Left ventricle myocardium inferior (tissue), 1 donor: ENCODE measurements around the gene TMEM132D. TPM values are rescaled to one million over a fixed set of nuclear protein-coding genes. Genes with fewer than 3 reads are reported as not detected.

ENCODE experiments used
- DNase-seq: peaks from one replicate; pipeline ENCODE4 v3.0.0-alpha.2; 2020
- H3K27ac ChIP-seq: fragments of 200-600 bp; replicated peaks from 2 replicates; pipeline ENCODE4 v1.8.0; 2021
- H3K27me3 ChIP-seq: fragments of 200-600 bp; 2 replicates; pipeline ENCODE4 v1.8.0; 2021; ENCODE audit warnings: low read depth
- H3K36me3 ChIP-seq: fragments of 200-600 bp; 2 replicates; pipeline ENCODE4 v1.8.0; 2021
- H3K4me1 ChIP-seq: fragments of 200-600 bp; 2 replicates; pipeline ENCODE4 v1.8.0; 2021
- H3K4me3 ChIP-seq: fragments of 200-600 bp; 2 replicates; pipeline ENCODE4 v1.8.0; 2021; ENCODE audit warnings: mild to moderate bottlenecking, moderate library complexity
- H3K9me3 ChIP-seq: fragments of 200-600 bp; replicated peaks from 2 replicates; pipeline ENCODE4 v1.8.0; 2021
- intact Hi-C: fragments of 100-400 bp; cut with micrococcal nuclease; formaldehyde crosslinking; loops from one replicate; pipeline ENCODE4 v1.11.0; 2022
- total RNA-seq: library from RNA; stranded (reverse); fragmentation: NEBNext Ultra II Directional; extraction: Animal tissue kit (Norgen Biotek cat#: 25700); gene quantifications from one replicate; pipeline ENCODE4 v1.2.1, GENCODE V29; 2021
- TF ChIP-seq, protein P1 (sequence below): fragments of 200-600 bp; IDR thresholded peaks from 2 replicates; pipeline ENCODE4 v1.8.0; 2021; ENCODE audit warnings: antibody characterized with exemption, mild to moderate bottlenecking, borderline replicate concordance
- donor health status: DM: no; HTN: yes; CAD: no; lungs with severe emphysema.

The TMEM132D gene
- total RNA-seq, 1 donor from 2014 or later, result not detected

DNA sequence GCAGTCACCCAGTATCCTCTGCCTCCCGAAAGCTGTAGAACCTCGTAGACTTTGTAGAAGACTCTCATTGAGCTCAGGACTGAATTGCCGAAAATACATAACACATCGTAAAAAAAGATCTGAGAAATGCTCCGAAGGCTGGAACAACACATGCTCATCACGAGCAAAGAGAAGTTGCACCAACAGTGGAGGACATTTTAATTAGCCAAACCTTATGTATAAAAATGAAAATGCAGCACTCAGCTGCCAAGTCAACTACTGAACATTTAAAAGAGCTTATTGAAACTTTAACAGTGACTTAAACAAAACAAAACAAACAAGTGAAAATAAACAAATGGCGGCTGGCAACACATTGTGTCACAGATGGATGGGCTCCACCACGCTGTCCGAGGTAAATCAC lies 519.9 kb downstream of the TMEM132D start:
- H3K27me3 ChIP-seq, result peaks cover 6% of the 10 kb centered on the region
- intact Hi-C loops, result no loop called here
- TF ChIP-seq, protein P1, sequence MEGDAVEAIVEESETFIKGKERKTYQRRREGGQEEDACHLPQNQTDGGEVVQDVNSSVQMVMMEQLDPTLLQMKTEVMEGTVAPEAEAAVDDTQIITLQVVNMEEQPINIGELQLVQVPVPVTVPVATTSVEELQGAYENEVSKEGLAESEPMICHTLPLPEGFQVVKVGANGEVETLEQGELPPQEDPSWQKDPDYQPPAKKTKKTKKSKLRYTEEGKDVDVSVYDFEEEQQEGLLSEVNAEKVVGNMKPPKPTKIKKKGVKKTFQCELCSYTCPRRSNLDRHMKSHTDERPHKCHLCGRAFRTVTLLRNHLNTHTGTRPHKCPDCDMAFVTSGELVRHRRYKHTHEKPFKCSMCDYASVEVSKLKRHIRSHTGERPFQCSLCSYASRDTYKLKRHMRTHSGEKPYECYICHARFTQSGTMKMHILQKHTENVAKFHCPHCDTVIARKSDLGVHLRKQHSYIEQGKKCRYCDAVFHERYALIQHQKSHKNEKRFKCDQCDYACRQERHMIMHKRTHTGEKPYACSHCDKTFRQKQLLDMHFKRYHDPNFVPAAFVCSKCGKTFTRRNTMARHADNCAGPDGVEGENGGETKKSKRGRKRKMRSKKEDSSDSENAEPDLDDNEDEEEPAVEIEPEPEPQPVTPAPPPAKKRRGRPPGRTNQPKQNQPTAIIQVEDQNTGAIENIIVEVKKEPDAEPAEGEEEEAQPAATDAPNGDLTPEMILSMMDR, result no peak
- no peaks in the 10 kb centered on the region for H3K36me3 ChIP-seq
- no peaks in the 10 kb centered on the region for H3K4me1 ChIP-seq
- H3K27ac ChIP-seq, result no peak overlapping the region
- no peak overlapping the region for H3K4me3 ChIP-seq
- no peak for DNase-seq
- no peaks in the 10 kb centered on the region for H3K9me3 ChIP-seq

- TF ChIP-seq, protein P1, result no peak
- DNase-seq, result no peak
- intact Hi-C loops, result no loop called here
- Histone ChIP-seq H3K9me3 (peaks cover 7% of the 10 kb centered on the region), H3K4me1 (no peaks in the 10 kb centered on the region), H3K27me3 (peaks cover 6% of the 10 kb centered on the region), H3K27ac (no peak overlapping the region), H3K4me3 (no peak overlapping the region), H3K36me3 (no peaks in the 10 kb centered on the region)
These were observed 522.1 kb downstream of the TMEM132D start for GRCh38 chr12:129381715-129382114.

- peaks cover 9% of the 10 kb centered on the region for H3K9me3 ChIP-seq
- no peaks in the 10 kb centered on the region for H3K36me3 ChIP-seq
- TF ChIP-seq, protein P1, result no peak
- intact Hi-C loops, result no loop called here
- H3K4me1 ChIP-seq, result no peaks in the 10 kb centered on the region
- no peak for DNase-seq
- H3K27me3 ChIP-seq, result peaks cover 6% of the 10 kb centered on the region
- no peak overlapping the region for H3K4me3 ChIP-seq
- H3K27ac ChIP-seq, result no peak overlapping the region
These were observed 524.6 kb downstream of the TMEM132D start for GRCh38 chr12:129379076-129379804.

DNA sequence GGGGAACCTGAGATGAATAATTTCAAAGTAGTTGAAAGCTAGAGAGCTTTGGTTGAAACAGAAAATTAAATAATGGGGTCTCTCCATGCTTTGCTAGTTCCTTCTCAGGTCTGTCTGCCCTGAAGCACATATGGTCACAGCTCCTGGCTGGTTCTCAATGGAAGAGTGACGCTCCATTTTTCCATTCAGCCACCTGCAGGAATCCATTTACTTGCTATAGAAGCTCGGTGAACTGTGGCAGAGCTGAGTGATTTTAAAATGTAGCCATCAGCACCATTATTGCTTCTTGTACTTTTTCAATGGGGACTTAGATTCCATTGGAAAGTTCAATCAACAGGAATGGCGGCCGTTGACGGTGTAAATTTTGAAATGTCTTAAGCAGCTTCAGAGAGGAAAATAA lies 525.3 kb downstream of the TMEM132D start:
- Histone ChIP-seq H3K4me3 (no peak overlapping the region), H3K27me3 (peaks cover 6% of the 10 kb centered on the region), H3K27ac (no peak overlapping the region), H3K36me3 (no peaks in the 10 kb centered on the region), H3K9me3 (peaks cover 9% of the 10 kb centered on the region), H3K4me1 (no peaks in the 10 kb centered on the region)
- TF ChIP-seq, protein P1, result no peak
- intact Hi-C loops, result no loop called here
- no peak for DNase-seq

- H3K4me3 ChIP-seq, result no peak overlapping the region
- intact Hi-C loops, result no loop called here
- no peaks in the 10 kb centered on the region for H3K27me3 ChIP-seq
- no peaks in the 10 kb centered on the region for H3K36me3 ChIP-seq
- peaks cover 9% of the 10 kb centered on the region for H3K9me3 ChIP-seq
- no peaks in the 10 kb centered on the region for H3K4me1 ChIP-seq
- DNase-seq, result no peak
- TF ChIP-seq, protein P1, result no peak
- H3K27ac ChIP-seq, result no peak overlapping the region
These were observed 530.1 kb downstream of the TMEM132D start for GRCh38 chr12:129373746-129374145.
